HG03571 (cell line): ENCODE results near the gene MAPK8.
"Not testable (repeated sequence)": the region's sequence is repeated elsewhere in the genome, so short reads cannot be mapped to it uniquely, and the experiment has no call there.

Experiments
- ATAC-seq: cut with Tn5 transposase; IDR thresholded peaks from one replicate; pipeline ENCODE4 v1.9.1; 2021; ENCODE audit not compliant: unreplicated experiment

Gene MAPK8

DNA sequence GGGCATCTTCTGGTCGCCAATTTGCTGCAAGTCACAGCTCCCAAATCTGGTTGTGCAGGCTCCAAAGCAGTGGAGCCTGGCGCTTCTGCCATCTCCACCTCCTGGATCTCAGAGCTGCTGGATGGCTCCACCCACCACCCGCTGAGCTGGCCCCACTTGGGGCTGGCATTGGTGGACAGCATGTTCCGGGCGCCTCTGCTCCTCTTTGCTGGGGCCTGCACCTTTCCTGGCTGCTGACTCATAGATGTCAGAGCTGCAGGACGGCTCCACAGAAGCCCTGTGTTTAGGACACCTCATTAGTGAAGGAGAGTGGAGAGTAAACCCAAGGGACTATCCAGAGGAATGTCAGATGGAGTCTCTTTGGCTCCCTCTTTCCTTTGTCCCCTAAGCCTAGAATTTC, 27.4 kb downstream of the MAPK8 start:
- no peak for ATAC-seq

DNA sequence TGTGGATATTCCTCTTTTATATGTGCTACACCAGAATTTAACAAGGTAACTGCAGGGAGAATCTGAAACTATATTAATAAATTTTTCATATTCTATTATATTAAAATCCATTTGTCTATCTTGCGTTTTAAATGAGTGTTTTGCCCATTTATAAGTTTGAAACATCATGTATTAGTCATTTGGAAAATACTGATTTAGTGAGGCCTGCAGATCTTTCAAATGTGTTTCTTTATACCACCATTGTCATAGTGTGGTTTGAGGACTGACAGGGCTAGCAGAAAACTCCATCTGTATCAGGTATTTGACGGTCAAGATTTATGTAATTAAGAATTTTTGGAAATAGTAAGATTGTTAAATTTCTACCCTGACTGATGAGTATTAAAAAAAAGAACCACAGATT, 29.3 kb downstream of the MAPK8 start:
- no peak for ATAC-seq

DNA sequence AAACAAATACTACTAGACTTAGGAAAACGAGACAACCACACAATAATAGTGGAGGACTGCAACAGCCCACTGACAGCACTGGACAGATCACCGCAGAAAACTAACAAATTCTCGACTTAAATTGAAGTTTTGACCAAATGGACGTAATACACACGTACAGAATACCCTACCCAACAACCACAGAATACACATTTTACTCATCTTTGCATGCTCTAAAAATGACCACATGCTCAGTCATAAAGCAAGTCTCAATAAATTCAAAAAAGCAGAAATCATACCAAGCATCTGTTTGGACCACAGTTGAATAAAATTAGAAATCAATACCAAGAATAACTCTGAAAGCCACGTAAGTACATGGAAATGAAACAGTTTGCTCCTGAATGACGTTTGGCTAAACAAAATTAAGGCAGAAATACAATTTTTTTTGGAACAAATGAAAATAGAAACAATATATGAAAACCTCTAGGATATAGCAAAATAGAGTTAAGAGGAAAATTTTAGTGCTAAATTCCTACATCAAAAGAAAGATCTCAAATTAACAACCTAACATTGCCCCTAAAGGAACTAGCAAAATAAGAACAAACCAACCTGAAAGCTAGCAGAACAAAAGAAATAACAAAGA, 30.6 kb downstream of the MAPK8 start:
- peak; percentile 76 for ATAC-seq

DNA sequence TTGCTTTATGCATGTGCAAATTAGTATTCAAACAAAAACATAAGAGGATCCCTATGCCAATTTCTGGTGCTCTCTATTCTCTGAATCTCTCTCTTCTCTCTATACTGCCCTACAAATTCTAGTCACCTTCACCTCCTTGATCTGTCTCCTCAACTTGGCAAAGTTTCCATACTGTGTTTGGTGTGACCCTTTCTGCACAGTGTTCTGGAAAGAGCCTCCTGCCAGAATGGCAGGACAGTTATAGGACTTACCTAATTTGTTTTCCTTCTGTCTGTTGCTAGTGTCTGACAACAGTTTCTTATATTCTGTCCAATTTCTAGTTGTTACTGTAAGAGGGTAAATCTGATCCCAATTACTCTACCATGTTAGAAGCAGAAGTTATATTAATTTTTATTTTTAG, 34.3 kb downstream of the MAPK8 start:
- no peak for ATAC-seq

DNA sequence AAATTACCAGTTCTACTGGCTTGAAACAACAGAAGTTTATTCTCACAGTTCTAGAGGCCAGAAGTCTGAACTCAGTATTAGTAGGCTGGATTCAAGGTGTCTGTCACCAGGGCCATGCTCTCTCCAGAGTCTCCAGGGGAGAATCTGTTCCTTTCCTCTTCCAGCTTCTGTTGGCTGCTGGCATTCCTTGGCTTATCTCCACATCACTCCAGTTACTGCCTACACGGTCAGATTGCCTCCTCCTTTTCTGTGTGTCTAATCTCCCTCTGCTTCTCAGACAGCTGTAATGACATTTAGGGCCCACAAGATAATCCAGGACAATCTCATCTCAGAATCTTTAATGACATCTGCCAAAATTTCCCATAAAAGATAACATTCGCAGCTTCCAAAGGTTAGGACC, 36.6 kb downstream of the MAPK8 start:
- no peak for ATAC-seq

DNA sequence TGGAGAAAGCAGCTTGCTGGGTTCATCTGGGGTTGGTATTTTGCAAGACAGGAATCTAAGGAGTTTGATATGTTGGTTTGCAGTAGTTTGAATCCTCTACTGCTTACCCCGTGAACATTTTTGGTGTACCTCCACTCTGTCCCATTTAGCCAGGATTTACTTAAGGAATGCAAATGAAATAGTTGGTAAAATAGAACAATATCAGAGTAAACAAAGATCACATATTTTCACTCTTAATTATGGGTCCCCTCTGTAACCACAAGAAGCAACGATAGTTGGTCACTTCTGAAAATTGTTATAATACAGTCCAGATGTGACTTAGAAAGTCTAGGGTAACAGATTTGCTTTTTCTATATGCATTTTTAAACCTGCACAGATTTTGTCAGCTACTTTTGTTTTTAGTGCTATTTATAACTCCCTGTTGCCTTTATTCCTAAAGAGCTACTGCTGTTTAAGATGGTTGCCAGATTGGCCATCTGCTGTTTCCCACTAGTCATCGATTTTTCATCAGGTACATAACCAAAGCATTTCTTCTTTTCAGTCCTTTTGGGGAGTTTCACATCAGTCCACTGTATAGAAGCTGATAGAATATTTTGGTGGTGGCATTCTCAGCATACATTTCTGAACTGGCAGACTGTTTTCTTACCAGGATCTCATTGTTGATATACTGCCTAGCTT, 37.6 kb downstream of the MAPK8 start:
- ATAC-seq = no peak

DNA sequence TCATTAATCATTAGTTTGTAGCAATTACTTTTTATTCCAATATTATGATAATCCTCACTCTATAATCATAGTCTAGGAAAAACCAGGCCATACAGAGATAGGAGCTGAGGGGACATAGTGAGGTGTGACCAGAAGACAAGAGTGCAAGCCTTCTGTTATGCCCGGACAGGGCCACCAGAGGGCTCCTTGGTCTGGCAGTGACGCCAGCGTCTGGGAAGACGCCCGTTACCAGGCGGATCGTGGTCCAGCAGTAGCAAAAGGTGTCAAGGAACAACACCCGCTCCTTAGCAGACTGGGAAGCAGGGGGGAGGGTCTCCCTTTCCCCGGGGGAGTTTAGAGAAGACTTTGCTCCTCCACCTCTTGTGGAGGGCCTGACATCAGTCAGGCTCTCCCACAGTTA, 39.8 kb downstream of the MAPK8 start:
- not testable (repeated sequence) for ATAC-seq

DNA sequence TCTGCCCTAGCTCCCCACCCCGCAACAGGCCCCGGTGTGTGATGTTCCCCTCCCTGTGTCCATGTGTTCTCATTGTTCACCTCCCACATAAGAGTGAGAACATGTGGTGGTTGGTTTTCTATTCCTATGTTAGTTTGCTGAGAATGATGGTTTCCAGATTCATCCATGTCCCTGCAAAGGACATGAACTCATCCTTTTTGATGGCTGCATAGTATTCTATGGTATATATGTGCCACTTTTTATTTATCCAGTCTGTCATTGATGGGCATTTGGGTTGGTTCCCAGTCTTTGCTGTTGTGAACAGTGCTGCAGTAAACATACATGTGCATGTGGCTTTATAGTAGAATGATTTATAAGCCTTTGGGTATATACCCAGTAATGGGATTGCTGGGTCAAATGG, 41.1 kb downstream of the MAPK8 start:
- ATAC-seq = not testable (repeated sequence)

DNA sequence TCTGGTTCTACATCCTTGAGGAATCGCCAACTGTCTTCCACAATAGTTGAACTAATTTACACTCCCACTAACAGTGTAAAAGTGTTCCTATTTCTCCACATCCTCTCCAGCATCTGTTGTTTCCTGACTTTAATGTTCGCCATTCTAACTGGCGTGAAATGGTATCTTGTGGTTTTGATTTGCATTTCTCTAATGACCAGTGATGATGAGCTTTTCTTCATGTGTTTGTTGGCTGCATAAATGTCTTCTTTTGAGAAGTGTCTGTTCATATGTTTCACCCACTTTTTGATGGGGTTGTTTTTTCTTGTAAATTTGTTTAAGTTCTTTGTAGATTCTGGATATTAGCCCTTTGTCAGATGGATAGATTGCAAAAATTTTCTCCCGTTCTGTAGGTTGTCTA, 41.5 kb downstream of the MAPK8 start:
- ATAC-seq = not testable (repeated sequence)

DNA sequence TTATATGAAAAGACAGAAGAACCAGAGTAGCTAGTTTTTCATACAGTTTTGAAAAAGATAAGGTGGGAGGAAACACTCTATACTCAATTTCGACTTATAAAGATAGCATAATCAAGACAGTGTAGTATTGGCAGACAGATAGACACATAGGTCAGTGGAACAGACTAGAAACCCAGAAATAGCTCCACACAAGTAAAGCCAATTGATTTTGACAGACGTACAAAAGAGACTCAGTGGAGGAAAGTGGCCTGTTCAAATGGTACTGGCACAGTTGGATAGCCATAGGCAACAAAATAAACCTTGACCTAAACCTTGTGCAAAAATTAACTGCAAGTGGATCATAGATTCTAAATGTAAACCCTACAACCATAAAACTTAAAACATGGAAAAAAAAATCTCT, 46.8 kb downstream of the MAPK8 start:
- no peak for ATAC-seq

DNA sequence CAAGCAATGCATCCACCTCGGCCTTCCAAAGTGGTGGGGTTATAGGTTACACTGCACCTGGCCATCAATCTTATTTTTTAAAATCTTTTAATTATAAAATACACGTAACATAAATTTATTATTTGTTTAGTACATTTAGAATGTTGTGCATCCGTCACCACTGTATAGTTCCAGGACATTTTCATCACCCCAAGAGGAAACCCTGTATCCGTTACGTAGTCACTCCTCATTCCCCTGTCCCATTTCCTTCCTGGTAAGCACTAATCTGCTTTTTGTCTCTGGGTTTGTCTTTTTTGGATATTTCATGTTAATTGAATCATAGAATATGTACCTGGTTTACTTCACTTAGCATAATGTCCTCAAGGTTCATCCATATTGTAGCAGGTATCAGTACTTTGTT, 51.2 kb downstream of the MAPK8 start:
- no peak for ATAC-seq

DNA sequence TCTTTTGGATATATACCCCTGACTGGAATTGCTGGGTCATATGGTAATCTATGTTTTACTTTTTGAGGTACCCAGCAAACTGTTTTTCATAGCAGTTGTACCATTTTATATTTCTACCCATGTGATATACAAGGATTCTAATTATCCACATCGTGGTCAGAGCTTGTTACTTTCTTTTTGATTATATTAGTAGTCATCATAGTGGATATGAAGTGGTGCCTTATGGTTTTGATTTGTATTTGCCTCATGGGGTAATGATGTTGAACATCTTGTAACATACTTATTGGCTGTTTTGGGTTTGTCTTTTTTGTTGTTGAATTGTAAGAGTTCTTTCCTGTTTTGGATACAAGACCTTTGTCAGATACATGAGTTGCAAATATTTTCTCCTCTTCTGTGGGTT, 51.7 kb downstream of the MAPK8 start:
- no peak for ATAC-seq

DNA sequence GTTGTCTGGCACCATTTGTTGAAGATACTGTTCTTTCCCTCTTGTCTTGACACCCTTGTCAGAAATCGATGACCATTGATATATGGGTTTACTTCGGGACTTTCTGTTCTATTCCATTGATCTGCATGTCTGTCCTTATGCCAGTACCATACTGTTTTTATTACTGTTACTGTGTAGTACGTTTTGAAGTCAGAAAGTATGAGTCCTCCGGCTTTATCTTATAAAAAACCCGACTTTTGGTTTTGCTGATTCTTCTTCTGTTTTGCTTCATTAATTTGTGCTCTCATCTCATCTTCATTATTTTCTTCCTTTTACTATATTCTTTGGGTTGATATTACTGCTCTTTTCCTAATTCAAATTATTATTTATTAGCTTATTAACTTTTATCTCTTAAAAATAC, 52.4 kb downstream of the MAPK8 start:
- ATAC-seq = no peak

DNA sequence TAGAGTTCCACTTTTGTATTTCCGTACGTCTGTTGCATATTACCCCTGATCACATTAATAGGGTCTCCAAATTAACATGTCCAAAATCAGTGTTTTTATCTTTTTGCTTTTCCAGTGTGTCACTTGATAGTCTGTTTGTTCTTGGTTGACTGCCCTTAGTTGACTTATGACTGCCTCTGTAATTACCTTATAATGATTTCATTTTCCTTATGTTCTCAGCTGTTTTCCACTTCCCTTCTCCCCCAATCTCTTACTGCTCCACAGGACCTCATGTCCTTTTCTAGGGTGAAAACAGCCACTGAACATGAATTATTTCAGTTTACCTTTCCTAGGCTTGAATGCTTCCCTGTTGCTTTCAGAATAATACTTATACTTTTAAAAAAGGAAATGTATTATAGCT, 54.7 kb downstream of the MAPK8 start:
- no peak for ATAC-seq

DNA sequence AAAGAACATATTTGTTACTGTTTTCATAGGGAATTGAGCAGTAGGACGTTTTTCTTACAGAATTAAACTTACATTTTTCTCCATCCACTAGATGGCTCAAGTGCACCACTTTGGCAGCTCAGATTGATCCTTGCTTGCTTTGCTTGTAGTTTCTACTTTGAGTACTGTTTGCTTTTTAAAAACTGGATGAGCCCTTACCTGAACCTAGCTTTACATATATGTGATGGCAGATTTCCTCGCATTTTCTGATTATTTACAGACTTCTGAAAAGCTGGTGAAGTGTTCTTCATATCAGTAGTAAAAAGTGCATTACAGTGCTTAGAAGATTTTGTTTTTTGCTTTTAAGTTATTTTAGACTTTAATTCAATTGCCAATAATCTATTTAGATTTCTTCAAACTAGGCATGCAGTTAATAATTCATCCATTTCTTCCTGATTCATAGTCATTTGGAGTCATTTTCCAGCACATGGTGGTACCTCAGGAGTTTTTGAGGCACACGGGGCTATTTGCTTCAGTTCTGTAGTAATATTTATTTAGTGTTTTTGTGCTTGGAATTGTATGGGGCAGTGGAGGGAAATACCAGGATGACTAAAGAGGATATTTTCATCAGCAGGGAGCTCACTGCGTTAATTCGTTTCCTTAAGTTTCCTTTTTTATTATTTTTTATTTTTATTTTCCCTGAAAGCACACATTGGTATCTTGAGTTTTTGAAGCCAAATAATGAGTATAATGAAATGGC, 57.3 kb downstream of the MAPK8 start:
- ATAC-seq = no peak

DNA sequence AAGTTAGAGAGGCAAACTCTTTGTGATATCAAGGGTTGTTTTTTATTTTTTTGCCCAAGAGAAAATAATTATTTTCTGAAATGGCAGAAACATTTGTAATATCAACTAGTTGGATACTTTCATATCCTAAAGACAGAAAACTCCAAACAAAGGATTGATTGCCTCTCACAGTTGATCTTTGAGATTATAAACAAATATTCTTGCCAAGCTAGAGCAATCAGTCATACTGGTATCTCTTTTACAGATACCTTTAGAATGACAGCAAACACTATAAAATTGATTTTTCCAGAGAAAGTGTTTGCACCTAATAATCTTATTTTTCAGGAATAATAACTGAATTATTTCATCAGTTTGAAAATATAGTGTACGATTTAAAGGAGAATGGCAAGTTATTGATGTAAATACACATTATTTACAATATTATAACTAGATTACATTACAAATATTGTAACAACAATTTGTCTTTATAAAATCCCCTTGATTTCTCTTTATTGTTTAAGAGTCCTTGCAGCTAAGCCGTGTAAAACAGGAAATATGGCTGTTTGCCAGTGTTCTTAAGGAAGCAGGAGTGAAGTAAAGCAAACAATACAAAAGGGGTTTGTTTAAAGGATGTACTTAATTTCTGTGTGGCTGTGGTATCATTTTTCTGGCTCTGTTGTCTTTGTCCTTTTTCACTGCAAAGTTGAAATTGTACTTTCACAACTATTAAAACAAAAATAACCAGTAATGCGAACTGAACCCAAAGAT, 58.4 kb downstream of the MAPK8 start:
- no peak for ATAC-seq

DNA sequence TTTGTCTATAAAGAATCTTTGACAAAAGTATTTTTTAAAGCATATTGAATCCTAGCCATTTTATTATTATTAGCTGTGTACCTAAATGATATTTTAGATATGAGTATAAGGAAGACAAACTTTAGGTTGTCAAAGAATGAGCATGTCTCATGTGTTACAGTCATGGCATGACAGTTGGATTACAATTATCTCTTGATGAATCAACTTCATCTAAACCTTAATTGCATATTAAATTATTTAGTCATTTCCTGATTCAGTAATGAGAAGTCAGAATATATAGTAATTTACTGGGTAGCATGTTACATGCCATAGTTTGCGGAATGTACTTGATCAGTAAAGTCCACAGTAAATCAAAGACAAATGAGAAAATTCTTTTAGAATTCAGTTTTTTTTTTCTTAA, 59.2 kb downstream of the MAPK8 start:
- no peak for ATAC-seq

DNA sequence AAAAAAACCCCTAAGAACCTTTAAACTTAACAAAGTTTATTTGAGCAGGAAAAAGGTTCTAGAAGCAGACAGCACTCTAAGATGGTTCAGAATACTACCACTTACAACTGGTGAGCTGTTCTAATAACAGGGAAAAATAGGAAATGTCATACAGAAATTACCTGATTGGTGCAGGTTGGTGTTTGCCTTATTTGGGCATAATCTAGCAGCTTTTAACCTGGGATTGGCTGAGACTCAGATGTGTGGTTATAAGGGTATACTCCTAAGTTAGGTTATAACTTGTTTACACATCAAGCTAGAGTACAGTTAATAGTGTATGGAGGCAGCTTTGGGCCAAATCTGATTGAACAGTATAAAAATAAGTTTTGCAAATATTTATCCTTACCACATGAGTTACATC, 59.8 kb downstream of the MAPK8 start:
- no peak for ATAC-seq

DNA sequence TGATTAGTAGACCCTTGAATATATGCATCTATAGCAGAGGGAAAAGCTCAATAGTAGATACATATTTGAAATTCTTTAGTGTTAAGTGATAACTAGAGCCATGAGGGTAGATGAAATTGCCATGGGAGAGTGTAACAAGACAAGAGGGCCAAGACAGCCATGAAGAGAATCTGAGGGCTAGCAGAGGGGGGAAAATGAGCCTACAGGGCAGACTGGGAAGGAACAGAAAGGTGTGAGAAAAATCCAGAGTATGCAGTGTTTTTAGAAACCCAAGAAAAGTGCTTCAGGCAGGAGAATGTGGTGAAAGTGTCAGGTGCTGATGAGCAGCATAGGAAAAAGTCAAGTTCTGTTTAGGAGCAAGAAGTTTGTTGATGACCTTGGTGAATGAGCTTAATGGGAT, 63.0 kb downstream of the MAPK8 start:
- ATAC-seq = no peak

DNA sequence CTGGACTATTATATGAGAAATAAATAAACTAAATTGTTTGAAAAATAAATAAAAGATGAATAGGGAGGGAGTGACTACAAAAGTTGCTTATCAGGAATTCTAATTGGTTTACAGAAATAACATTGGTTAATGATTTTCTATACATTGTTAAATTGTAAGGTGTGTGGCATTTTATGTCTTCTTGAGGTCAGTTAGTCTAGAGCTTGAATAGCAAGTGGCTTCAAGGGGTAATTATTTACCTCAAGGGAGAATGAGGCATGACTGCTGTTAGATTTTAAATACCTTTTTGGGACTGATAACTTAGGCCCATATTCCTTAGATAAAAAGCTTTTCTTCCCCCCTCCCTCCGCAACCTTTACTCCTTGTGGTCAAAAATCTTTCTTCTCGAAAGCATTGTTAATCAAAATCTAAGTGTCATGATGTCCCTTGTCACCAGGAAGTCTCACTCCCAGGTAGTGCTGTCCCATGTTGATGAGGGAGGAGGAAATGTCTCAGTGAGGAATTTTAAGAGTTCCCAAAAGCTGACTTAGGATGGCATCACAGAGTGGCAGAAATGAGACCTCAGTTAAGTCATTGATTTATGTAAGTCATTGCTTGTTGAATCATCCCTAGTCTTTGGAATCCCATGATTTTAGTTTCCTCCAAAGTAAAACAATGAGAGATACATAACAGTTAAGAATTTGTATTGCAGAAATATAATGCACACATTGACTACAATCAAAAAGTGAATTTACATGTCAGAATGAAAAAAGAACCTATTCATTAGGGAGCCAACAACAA, 71.5 kb downstream of the MAPK8 start:
- no peak for ATAC-seq

DNA sequence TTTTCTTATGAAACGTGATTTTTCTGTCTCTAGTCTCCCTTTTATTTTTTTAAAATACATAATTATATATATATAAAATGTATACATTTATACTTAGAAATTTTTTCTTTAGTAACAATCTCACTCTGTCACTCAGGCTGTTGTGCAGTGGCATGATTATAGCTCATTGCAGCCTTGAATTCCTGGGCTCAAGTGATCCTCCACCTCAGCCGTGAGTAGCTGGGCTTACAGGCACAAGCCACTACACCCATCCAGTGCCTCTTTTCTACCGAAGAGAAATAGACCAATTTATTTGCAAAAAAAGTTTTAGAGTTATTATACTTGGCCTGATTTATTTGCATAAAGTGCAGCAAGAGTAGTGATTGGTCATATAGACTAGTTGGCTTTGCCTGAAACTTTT, 72.2 kb downstream of the MAPK8 start:
- no peak for ATAC-seq
